PC-3 (cell line): ENCODE measurements around the gene FAM120B.

ENCODE experiments used
- CTCF ChIP-seq: fragments of 300-600 bp; sonication (generic); conservative IDR thresholded peaks from 2 replicates; pipeline ENCODE4 v1.5.1; 2017; ENCODE audit warnings: antibody characterized with exemption, low read depth, mild to moderate bottlenecking, low read length
- EZH2 ChIP-seq: fragments of 300-600 bp; sonication (generic); IDR thresholded peaks from one replicate; pipeline ENCODE4 v1.6.1; 2017; ENCODE audit warnings: antibody characterized with exemption, mild to moderate bottlenecking, low read length; ENCODE audit not compliant: unreplicated experiment

- no peak for TF ChIP-seq CTCF
- no peak for TF ChIP-seq EZH2
These were observed 694 bp upstream of the FAM120B start for GRCh38 chr6:170305805-170306323.
